Measurements from ENCODE around the gene CERS3.

The CERS3 gene

GRCh38 chr15:100531204-100531603 lies 2.5 kb upstream of the CERS3 start:
- no peak for TF ChIP-seq ZFX (IDR thresholded peaks at IDR 0.05)
- TF ChIP-seq, protein P1, sequence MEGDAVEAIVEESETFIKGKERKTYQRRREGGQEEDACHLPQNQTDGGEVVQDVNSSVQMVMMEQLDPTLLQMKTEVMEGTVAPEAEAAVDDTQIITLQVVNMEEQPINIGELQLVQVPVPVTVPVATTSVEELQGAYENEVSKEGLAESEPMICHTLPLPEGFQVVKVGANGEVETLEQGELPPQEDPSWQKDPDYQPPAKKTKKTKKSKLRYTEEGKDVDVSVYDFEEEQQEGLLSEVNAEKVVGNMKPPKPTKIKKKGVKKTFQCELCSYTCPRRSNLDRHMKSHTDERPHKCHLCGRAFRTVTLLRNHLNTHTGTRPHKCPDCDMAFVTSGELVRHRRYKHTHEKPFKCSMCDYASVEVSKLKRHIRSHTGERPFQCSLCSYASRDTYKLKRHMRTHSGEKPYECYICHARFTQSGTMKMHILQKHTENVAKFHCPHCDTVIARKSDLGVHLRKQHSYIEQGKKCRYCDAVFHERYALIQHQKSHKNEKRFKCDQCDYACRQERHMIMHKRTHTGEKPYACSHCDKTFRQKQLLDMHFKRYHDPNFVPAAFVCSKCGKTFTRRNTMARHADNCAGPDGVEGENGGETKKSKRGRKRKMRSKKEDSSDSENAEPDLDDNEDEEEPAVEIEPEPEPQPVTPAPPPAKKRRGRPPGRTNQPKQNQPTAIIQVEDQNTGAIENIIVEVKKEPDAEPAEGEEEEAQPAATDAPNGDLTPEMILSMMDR (conservative IDR thresholded peaks at IDR 0.05): no peak
- no peak overlapping the region for H3K27ac ChIP-seq

GRCh38 chr15:100529556-100529955 lies 806 bp upstream of the CERS3 start:
- TF ChIP-seq, protein P1 (conservative IDR thresholded peaks at IDR 0.05): no peak
- TF ChIP-seq ZFX (IDR thresholded peaks at IDR 0.05): no peak
- H3K27ac ChIP-seq: no peak overlapping the region

GRCh38 chr15:100526027-100526481 lies 2.7 kb downstream of the CERS3 start:
- no peak for TF ChIP-seq ZFX (IDR thresholded peaks at IDR 0.05)
- TF ChIP-seq, protein P1 (conservative IDR thresholded peaks at IDR 0.05): peak; percentile 55
- H3K27ac ChIP-seq: peak overlapping the region; percentile 17; the same call in 1 of the 2 replicates

GRCh38 chr15:100525436-100525835 lies 3.3 kb downstream of the CERS3 start:
- no peak overlapping the region for H3K27ac ChIP-seq

DNA sequence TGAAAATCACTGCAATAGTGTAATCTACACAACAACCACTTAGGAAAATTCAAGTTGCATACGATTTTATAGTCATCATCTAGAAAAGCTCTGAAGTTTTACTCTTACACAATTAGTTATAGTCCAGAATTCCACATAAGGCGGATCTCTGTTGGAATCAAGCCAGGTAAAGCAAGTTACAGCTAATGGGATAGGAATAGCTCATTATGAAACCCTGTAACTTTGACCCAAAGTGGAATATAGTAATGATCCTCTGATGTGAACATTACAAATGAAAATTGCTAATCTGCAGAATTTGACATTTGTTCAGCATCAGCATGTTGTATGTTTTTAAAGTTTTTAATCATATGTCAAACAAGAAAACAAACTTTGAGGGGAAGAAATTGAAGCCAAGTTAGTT lies 4.4 kb downstream of the CERS3 start:
- H3K27ac ChIP-seq: no peak overlapping the region
- TF ChIP-seq, protein P1 (conservative IDR thresholded peaks at IDR 0.05): no peak
- no peak for TF ChIP-seq ZFX (IDR thresholded peaks at IDR 0.05)

More at GRCh38 chr15:100525436-100525835, 3.3 kb downstream of the CERS3 start:
- TF ChIP-seq, protein P1 (conservative IDR thresholded peaks at IDR 0.05): no peak
- no peak for TF ChIP-seq ZFX (IDR thresholded peaks at IDR 0.05)

- TF ChIP-seq, protein P1 (conservative IDR thresholded peaks at IDR 0.05): no peak
- no peak for TF ChIP-seq ZFX (IDR thresholded peaks at IDR 0.05)
- no peak overlapping the region for H3K27ac ChIP-seq
These were observed 6.8 kb downstream of the CERS3 start for GRCh38 chr15:100521907-100522306.

DNA sequence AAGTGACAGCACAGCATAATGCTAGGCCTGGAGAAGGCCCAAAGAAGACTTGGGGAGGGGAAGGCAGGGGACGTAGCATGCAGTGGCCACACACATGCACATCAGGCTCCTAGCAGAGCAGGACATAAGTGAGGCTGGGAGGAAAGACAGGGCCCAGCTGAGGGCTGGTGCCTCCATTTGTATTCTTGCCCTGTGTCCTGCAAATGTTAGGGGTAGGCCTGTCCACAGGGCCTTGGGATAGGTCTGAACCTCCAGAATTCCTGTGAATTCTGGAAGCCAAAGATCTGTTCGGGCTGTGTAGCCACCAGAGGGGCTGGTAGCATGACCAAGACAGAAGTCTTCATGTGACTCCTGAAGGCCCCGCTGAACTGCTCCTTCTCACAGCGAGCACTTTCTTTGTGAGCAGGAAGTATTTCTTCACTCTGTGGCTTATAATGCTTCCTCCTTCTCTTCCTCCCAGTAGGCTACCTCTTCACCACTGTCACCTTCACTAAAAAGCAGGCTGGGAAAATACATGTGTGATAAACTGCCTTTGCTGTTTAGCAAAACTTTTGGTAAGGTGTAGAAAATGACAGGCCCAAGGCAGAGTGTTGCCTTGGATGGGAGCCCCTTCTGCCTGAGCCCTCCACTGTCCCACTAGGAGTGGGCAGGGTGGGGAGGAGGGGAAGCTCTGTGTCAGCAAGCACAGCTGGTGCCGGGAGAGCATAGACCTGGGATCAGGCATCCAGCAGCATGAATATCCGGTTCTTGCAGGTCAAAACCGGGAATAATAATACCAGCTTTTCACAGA lies 8.4 kb downstream of the CERS3 start:
- no peak overlapping the region for H3K27ac ChIP-seq
- TF ChIP-seq, protein P1 (conservative IDR thresholded peaks at IDR 0.05): no peak
- TF ChIP-seq ZFX (IDR thresholded peaks at IDR 0.05): no peak

Data from C4-2B (cell line).